PFSK-1 (cell line): ENCODE data around the gene TTLL11.

Experiments
- POLR2AphosphoS5 ChIP-seq: IDR thresholded peaks from 2 replicates; pipeline ENCODE4 v1.6.1; 2012; ENCODE audit warnings: low read depth, mild to moderate bottlenecking, control low read depth, low read length, moderate library complexity
- SIN3A ChIP-seq: IDR thresholded peaks from 2 replicates; pipeline ENCODE4 v1.6.1; 2012; ENCODE audit warnings: mild to moderate bottlenecking, low read length, moderate library complexity, borderline replicate concordance; ENCODE audit not compliant: insufficient read depth
- TF ChIP-seq, protein P1 (sequence below), 2 experiments: IDR thresholded peaks; 2 replicates each; pipeline versions ENCODE4 v1.6.1 to v1.8.0; 2011 to 2012; ENCODE audit warnings: low read depth in 2 of 2, low read length in 2 of 2, control low read depth in 1 of 2, inconsistent platforms in 1 of 2, mild to moderate bottlenecking in 1 of 2, moderate library complexity in 1 of 2; ENCODE audit not compliant: insufficient read depth in 1 of 2

DNA sequence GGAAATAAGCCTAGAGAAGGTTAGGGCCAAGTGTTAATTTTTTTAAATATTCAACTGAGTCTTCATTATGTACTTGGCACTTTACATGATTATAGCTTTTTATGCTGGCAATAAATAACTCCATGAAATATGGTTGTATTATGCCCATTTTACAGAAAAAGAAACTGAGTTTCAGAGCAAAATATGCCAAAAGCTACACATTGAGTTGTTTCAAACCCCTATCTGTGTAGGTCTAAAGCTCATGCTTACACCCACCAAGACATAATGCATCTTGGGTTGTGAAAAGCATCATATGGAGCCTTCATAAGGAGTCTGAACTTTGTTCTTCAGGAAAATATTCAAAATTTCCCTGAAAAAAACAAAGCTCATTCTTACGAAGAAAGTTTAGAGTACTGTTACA is 14.6 kb downstream of the TTLL11 start:
- TF ChIP-seq SIN3A (no peak), POLR2AphosphoS5 (no peak)
- TF ChIP-seq, protein P1, sequence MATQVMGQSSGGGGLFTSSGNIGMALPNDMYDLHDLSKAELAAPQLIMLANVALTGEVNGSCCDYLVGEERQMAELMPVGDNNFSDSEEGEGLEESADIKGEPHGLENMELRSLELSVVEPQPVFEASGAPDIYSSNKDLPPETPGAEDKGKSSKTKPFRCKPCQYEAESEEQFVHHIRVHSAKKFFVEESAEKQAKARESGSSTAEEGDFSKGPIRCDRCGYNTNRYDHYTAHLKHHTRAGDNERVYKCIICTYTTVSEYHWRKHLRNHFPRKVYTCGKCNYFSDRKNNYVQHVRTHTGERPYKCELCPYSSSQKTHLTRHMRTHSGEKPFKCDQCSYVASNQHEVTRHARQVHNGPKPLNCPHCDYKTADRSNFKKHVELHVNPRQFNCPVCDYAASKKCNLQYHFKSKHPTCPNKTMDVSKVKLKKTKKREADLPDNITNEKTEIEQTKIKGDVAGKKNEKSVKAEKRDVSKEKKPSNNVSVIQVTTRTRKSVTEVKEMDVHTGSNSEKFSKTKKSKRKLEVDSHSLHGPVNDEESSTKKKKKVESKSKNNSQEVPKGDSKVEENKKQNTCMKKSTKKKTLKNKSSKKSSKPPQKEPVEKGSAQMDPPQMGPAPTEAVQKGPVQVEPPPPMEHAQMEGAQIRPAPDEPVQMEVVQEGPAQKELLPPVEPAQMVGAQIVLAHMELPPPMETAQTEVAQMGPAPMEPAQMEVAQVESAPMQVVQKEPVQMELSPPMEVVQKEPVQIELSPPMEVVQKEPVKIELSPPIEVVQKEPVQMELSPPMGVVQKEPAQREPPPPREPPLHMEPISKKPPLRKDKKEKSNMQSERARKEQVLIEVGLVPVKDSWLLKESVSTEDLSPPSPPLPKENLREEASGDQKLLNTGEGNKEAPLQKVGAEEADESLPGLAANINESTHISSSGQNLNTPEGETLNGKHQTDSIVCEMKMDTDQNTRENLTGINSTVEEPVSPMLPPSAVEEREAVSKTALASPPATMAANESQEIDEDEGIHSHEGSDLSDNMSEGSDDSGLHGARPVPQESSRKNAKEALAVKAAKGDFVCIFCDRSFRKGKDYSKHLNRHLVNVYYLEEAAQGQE (IDR thresholded peaks at IDR 0.05; ENCODE audit: insufficient read depth in 1 of 2, low read depth in 2 of 2, low read length in 2 of 2) = no peak
